Gastrocnemius medialis (tissue), 4 donors: Measurements from ENCODE around the gene ASPG. TPM values are rescaled to one million over a fixed set of nuclear protein-coding genes. Genes with fewer than 3 reads are reported as not detected.
A peak's percentile ranks its signal among the peaks of the same experiment; 100 is the strongest.

Experiments used
- ATAC-seq, 2 donors: fragments of 150-250 bp; one replicate each; pipeline ENCODE4 v1.9.1; 2016
- DNase-seq, 2 donors: peaks; one replicate each; pipeline ENCODE4 v3.0.0-alpha.2; 2019
- H3K27ac ChIP-seq, 4 donors: fragments of 200-600 bp; sonication (generic); 1 replicate in 1 of 4; 2 replicates in 3 of 4; pipeline ENCODE4 v1.5.1; 2016 to 2018; ENCODE audit warnings: mild to moderate bottlenecking in 2 of 4, moderate library complexity in 1 of 4
- H3K27me3 ChIP-seq, 3 donors: fragments of 200-600 bp; sonication (generic) in 2 of 3; 1 replicate in 1 of 3; 2 replicates in 2 of 3; pipeline versions ENCODE4 v1.5.1 to v1.6.0; 2016 to 2019; ENCODE audit warnings: mild to moderate bottlenecking in 1 of 3, moderate library complexity in 1 of 3
- H3K36me3 ChIP-seq, 2 donors: fragments of 200-600 bp; sonication (generic) in 1 of 2; one replicate each; pipeline ENCODE4 v1.5.1; 2017 to 2018
- H3K4me1 ChIP-seq, 2 donors: fragments of 200-600 bp; sonication (generic) in 1 of 2; one replicate each; pipeline ENCODE4 v1.5.1; 2016 to 2017; ENCODE audit warnings: mild to moderate bottlenecking in 2 of 2
- H3K4me3 ChIP-seq, 4 donors: fragments of 200-600 bp; sonication (generic) in 3 of 4; 1 replicate in 1 of 4; 2 replicates in 3 of 4; pipeline ENCODE4 v1.5.1; 2016 to 2019; ENCODE audit warnings: mild to moderate bottlenecking in 2 of 4
- H3K9me3 ChIP-seq, 3 donors: fragments of 200-600 bp; sonication (generic) in 2 of 3; 1 replicate in 1 of 3; 2 replicates in 2 of 3; pipeline ENCODE4 v1.5.1; 2016 to 2019
- CTCF ChIP-seq, 5 experiments: fragments of 450-650 bp in 3 of 5; fragments of 200-600 bp in 2 of 5; sonication (generic) in 2 of 5; IDR thresholded peaks in 4 of 5; conservative IDR thresholded peaks in 1 of 5; 1 replicate in 4 of 5; 2 replicates in 1 of 5; pipeline ENCODE4 v1.5.1; 2016 to 2019; ENCODE audit warnings: antibody characterized with exemption in 5 of 5, mild to moderate bottlenecking in 3 of 5, moderate library complexity in 3 of 5
- POLR2A ChIP-seq, 2 donors: fragments of 450-650 bp; IDR thresholded peaks; one replicate each; pipeline ENCODE4 v1.6.1; 2017; ENCODE audit warnings: antibody characterized with exemption in 2 of 2, mild to moderate bottlenecking in 2 of 2, moderate library complexity in 2 of 2
- in situ Hi-C, 4 donors: fragments of 200-750 bp; cut with MboI; loops; one replicate each; pipeline versions ENCODE4 v1.15.0 to v1.8.0; 2017; ENCODE audit warnings: low sequenced_read_pairs in 4 of 4
- intact Hi-C: fragments of 100-400 bp; cut with DNase I; formaldehyde crosslinking; loops from one replicate; pipeline ENCODE4 v1.15.1; 2023; ENCODE audit warnings: low total_unique reads
- total RNA-seq, 4 donors: library from RNA; depleted of rRNA; stranded (reverse); fragments of >200 nt; gene quantifications; one replicate each; pipeline versions ENCODE4 v1.1.0 to v1.2.3, GENCODE V29; 2016

Gene ASPG
- total RNA-seq, 4 donors from 2014 or later, result 0.20 TPM; not detected in 3

- H3K27me3 ChIP-seq, result peaks cover 3 to 26% (median 20%) of the 10 kb centered on the region in 3 donors
- in situ Hi-C loops, result no loop called here
- intact Hi-C loops, result no loop called here
- peak; percentile 39 to 50 for DNase-seq
- ATAC-seq, result peak; percentile 53 to 58
- H3K36me3 ChIP-seq, result no peaks in the 10 kb centered on the region
- no peak overlapping the region for H3K4me3 ChIP-seq
- no peaks in the 10 kb centered on the region for H3K9me3 ChIP-seq
- H3K27ac ChIP-seq, result no peak overlapping the region
- peaks cover 0 to 4% of the 10 kb centered on the region in 2 donors for H3K4me1 ChIP-seq
- no peak for TF ChIP-seq CTCF (IDR thresholded peaks at IDR 0.05 in 4 of 5, conservative IDR thresholded peaks at IDR 0.05 in 1 of 5)
Observed at GRCh38 chr14:104082807-104083206, 2.7 kb upstream of the ASPG start.

GRCh38 chr14:104084251-104085002 lies 1.1 kb upstream of the ASPG start:
- intact Hi-C loops, result no loop called here
- no peak for DNase-seq
- Histone ChIP-seq H3K4me3 (no peak overlapping the region), H3K9me3 (no peaks in the 10 kb centered on the region), H3K27me3 (peaks cover 3 to 29% (median 20%) of the 10 kb centered on the region in 3 donors), H3K4me1 (peaks cover 0 to 4% of the 10 kb centered on the region in 2 donors), H3K27ac (no peak overlapping the region), H3K36me3 (no peaks in the 10 kb centered on the region)
- in situ Hi-C loops, result no loop called here
- no peak for ATAC-seq
- TF ChIP-seq POLR2A (IDR thresholded peaks at IDR 0.05) (no peak), CTCF (IDR thresholded peaks at IDR 0.05 in 4 of 5, conservative IDR thresholded peaks at IDR 0.05 in 1 of 5) (no peak)

- TF ChIP-seq POLR2A (IDR thresholded peaks at IDR 0.05) (no peak), CTCF (IDR thresholded peaks at IDR 0.05 in 4 of 5, conservative IDR thresholded peaks at IDR 0.05 in 1 of 5) (no peak)
- ATAC-seq, result no peak
- Histone ChIP-seq H3K27me3 (peaks cover 3 to 29% (median 20%) of the 10 kb centered on the region in 3 donors), H3K36me3 (no peaks in the 10 kb centered on the region), H3K4me1 (peaks cover 0 to 4% of the 10 kb centered on the region in 2 donors), H3K4me3 (no peak overlapping the region), H3K9me3 (no peaks in the 10 kb centered on the region), H3K27ac (no peak overlapping the region)
- intact Hi-C loops (no loop called here), in situ Hi-C loops (no loop called here)
- no peak for DNase-seq
Observed at GRCh38 chr14:104085889-104086201, 345 bp downstream of the ASPG start.

GRCh38 chr14:104086210-104086660 lies 735 bp downstream of the ASPG start:
- DNase-seq (no peak), ATAC-seq (no peak)
- in situ Hi-C loops, result no loop called here
- H3K27ac ChIP-seq, result no peak overlapping the region
- H3K4me3 ChIP-seq, result no peak overlapping the region
- no peaks in the 10 kb centered on the region for H3K9me3 ChIP-seq
- TF ChIP-seq POLR2A (IDR thresholded peaks at IDR 0.05), result no peak
- no peak for TF ChIP-seq CTCF (IDR thresholded peaks at IDR 0.05 in 4 of 5, conservative IDR thresholded peaks at IDR 0.05 in 1 of 5)
- peaks cover 3 to 29% (median 20%) of the 10 kb centered on the region in 3 donors for H3K27me3 ChIP-seq
- H3K36me3 ChIP-seq, result no peaks in the 10 kb centered on the region
- intact Hi-C loops, result no loop called here
- H3K4me1 ChIP-seq, result peaks cover 0 to 4% of the 10 kb centered on the region in 2 donors
